HEK293 (cell line): Measurements from ENCODE around the gene FAM241A.

ENCODE experiments used
- CTCF ChIA-PET: fragments of 350-600 bp; formaldehyde crosslinking; extraction: SDS; loops from one replicate; lab custom pipeline; 2021; ENCODE audit warnings: antibody characterized with exemption; lab: Yijun Ruan, JAX
- POLR2A ChIA-PET: fragments of 300-600 bp; formaldehyde crosslinking; extraction: SDS; loops from one replicate; lab custom pipeline; 2020; ENCODE audit warnings: antibody characterized with exemption, inconsistent platforms; lab: Yijun Ruan, JAX
- H3K27ac ChIP-seq: fragments of 200-500 bp; sonication (Bioruptor generic); 2 replicates; pipeline ENCODE4 v1.5.1; 2014; ENCODE audit warnings: low read depth, low read length, control low read depth, inconsistent platforms; ENCODE audit errors: extremely low read depth
- H3K36me3 ChIP-seq, 2 experiments: fragments of 200-500 bp in 1 of 2; sonication (Bioruptor generic) in 1 of 2; 1 replicate in 1 of 2; 2 replicates in 1 of 2; pipeline ENCODE4 v1.5.1; 2014 to 2017; ENCODE audit warnings: inconsistent platforms in 2 of 2, low read length in 2 of 2; ENCODE audit not compliant: control insufficient read depth in 2 of 2, insufficient read depth in 1 of 2
- H3K4me1 ChIP-seq: fragments of 200-500 bp; sonication (Bioruptor generic); 2 replicates; pipeline ENCODE4 v1.5.1; 2014; ENCODE audit warnings: mild to moderate bottlenecking, low read length, inconsistent platforms; ENCODE audit not compliant: control insufficient read depth, insufficient read depth
- H3K4me3 ChIP-seq: 2 replicates; pipeline ENCODE4 v1.5.1; 2011; ENCODE audit warnings: low read depth, mild to moderate bottlenecking, control low read depth, low read length, moderate library complexity
- H3K9me3 ChIP-seq: fragments of 200-500 bp; sonication (Bioruptor generic); 2 replicates; pipeline ENCODE4 v1.5.1; 2014; ENCODE audit warnings: low read depth, low read length, inconsistent platforms; ENCODE audit not compliant: control insufficient read depth, insufficient read depth
- GLIS2 ChIP-seq: fragments of 450-650 bp; formaldehyde crosslinking; IDR thresholded peaks from 2 replicates; pipeline ENCODE4 v1.5.1; 2016; ENCODE audit warnings: missing biosample characterization, missing genetic modification characterization
- IKZF3 ChIP-seq: fragments of 450-650 bp; IDR thresholded peaks from 2 replicates; pipeline ENCODE4 v1.5.0; 2018; ENCODE audit warnings: missing biosample characterization, mild to moderate bottlenecking, missing genetic modification characterization, moderate library complexity
- KLF1 ChIP-seq: fragments of 450-650 bp; formaldehyde crosslinking; IDR thresholded peaks from 2 replicates; pipeline ENCODE4 v1.5.1; 2016; ENCODE audit warnings: missing biosample characterization, missing genetic modification characterization
- KLF8 ChIP-seq: fragments of 450-650 bp; formaldehyde crosslinking; IDR thresholded peaks from 2 replicates; pipeline ENCODE4 v1.5.1; 2016; ENCODE audit warnings: missing biosample characterization, missing genetic modification characterization
- KLF9 ChIP-seq: fragments of 450-650 bp; formaldehyde crosslinking; IDR thresholded peaks from 2 replicates; pipeline ENCODE4 v1.5.1; 2016; ENCODE audit warnings: missing biosample characterization, missing genetic modification characterization, low read depth
- MZF1 ChIP-seq: fragments of 450-650 bp; formaldehyde crosslinking; IDR thresholded peaks from 2 replicates; pipeline ENCODE4 v1.5.1; 2017; ENCODE audit warnings: missing biosample characterization, missing genetic modification characterization, borderline replicate concordance
- SALL2 ChIP-seq: fragments of 450-650 bp; formaldehyde crosslinking; IDR thresholded peaks from 2 replicates; pipeline ENCODE4 v1.5.0; 2017; ENCODE audit warnings: missing biosample characterization, mild to moderate bottlenecking, missing genetic modification characterization, borderline replicate concordance
- YY1 ChIP-seq: fragments of 450-650 bp; formaldehyde crosslinking; IDR thresholded peaks from 2 replicates; pipeline ENCODE4 v1.5.1; 2018; ENCODE audit warnings: missing biosample characterization, missing genetic modification characterization
- ZBTB17 ChIP-seq: fragments of 450-650 bp; formaldehyde crosslinking; IDR thresholded peaks from 2 replicates; pipeline ENCODE4 v1.5.1; 2016; ENCODE audit warnings: missing biosample characterization, missing genetic modification characterization
- ZFHX2 ChIP-seq: fragments of 450-650 bp; formaldehyde crosslinking; conservative IDR thresholded peaks from 2 replicates; pipeline ENCODE4 v1.5.1; 2016; ENCODE audit warnings: missing biosample characterization, missing genetic modification characterization
- ZNF266 ChIP-seq: fragments of 450-650 bp; formaldehyde crosslinking; IDR thresholded peaks from 2 replicates; pipeline ENCODE4 v1.5.1; 2016; ENCODE audit warnings: missing biosample characterization, missing genetic modification characterization, low read depth
- ZNF302 ChIP-seq: fragments of 450-650 bp; formaldehyde crosslinking; IDR thresholded peaks from 2 replicates; pipeline ENCODE4 v1.5.1; 2016; ENCODE audit warnings: missing biosample characterization, missing genetic modification characterization, low read depth
- ZNF341 ChIP-seq: fragments of 450-650 bp; formaldehyde crosslinking; IDR thresholded peaks from 2 replicates; pipeline ENCODE4; 2016; ENCODE audit warnings: low read depth, missing biosample characterization, missing genetic modification characterization
- ZNF530 ChIP-seq: fragments of 450-650 bp; formaldehyde crosslinking; IDR thresholded peaks from 2 replicates; pipeline ENCODE4 v1.5.1; 2016; ENCODE audit warnings: low read depth, missing biosample characterization, missing genetic modification characterization
- ZNF549 ChIP-seq: fragments of 450-650 bp; IDR thresholded peaks from 2 replicates; pipeline ENCODE4 v1.5.1; 2018; ENCODE audit warnings: missing biosample characterization, missing genetic modification characterization, mild to moderate bottlenecking, inconsistent platforms, moderate library complexity
- ZNF561 ChIP-seq: fragments of 450-650 bp; IDR thresholded peaks from 2 replicates; pipeline ENCODE4 v1.5.1; 2018; ENCODE audit warnings: missing biosample characterization, missing genetic modification characterization, borderline replicate concordance
- ZNF596 ChIP-seq: fragments of 450-650 bp; IDR thresholded peaks from 2 replicates; pipeline ENCODE4 v1.5.0; 2018; ENCODE audit warnings: missing biosample characterization, mild to moderate bottlenecking, missing genetic modification characterization, moderate library complexity
- TF ChIP-seq, protein P1 (sequence below): fragments of 450-650 bp; formaldehyde crosslinking; IDR thresholded peaks from 2 replicates; pipeline ENCODE4 v1.5.1; 2017; ENCODE audit warnings: missing biosample characterization, missing genetic modification characterization
- TF ChIP-seq, protein P2 (sequence below): fragments of 450-650 bp; formaldehyde crosslinking; IDR thresholded peaks from 2 replicates; pipeline ENCODE4 v1.5.1; 2017; ENCODE audit warnings: missing biosample characterization, missing genetic modification characterization
- TF ChIP-seq, protein P3 (sequence below): fragments of 450-650 bp; formaldehyde crosslinking; IDR thresholded peaks from 2 replicates; pipeline ENCODE4 v1.5.1; 2016; ENCODE audit warnings: missing biosample characterization, missing genetic modification characterization
- TF ChIP-seq, protein P4 (sequence below): fragments of 450-650 bp; formaldehyde crosslinking; optimal IDR thresholded peaks from 2 replicates; pipeline ENCODE3; 2016; ENCODE audit warnings: missing biosample characterization, mild to moderate bottlenecking, missing genetic modification characterization
- TF ChIP-seq, protein P5 (sequence below): fragments of 450-650 bp; formaldehyde crosslinking; IDR thresholded peaks from 2 replicates; pipeline ENCODE4 v1.5.1; 2016; ENCODE audit warnings: missing biosample characterization, missing genetic modification characterization
- TF ChIP-seq, protein P6 (sequence below): fragments of 450-650 bp; formaldehyde crosslinking; IDR thresholded peaks from 2 replicates; pipeline ENCODE4; 2016; ENCODE audit warnings: missing biosample characterization, missing genetic modification characterization

Gene FAM241A

DNA sequence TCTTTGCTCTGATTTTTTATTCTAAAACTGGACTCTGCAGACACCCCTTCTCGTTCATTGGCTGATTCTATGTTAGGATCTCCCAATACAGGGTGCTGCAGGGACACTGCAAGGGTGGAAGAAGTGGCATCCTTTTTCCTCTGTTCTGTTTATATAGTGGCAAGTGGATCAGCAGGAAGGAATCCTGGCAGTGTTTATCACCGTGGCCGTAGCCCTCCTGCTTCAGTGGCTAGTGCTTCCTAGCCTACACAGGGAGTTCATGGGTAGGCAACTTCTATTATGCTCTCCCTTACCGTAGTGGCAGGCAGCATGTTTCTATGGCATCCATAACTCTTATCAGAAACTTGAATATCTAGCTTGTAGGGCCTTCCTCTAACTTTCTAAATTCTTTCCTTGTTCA lies 79.9 kb downstream of the FAM241A start (continued):
- TF ChIP-seq, protein P1, sequence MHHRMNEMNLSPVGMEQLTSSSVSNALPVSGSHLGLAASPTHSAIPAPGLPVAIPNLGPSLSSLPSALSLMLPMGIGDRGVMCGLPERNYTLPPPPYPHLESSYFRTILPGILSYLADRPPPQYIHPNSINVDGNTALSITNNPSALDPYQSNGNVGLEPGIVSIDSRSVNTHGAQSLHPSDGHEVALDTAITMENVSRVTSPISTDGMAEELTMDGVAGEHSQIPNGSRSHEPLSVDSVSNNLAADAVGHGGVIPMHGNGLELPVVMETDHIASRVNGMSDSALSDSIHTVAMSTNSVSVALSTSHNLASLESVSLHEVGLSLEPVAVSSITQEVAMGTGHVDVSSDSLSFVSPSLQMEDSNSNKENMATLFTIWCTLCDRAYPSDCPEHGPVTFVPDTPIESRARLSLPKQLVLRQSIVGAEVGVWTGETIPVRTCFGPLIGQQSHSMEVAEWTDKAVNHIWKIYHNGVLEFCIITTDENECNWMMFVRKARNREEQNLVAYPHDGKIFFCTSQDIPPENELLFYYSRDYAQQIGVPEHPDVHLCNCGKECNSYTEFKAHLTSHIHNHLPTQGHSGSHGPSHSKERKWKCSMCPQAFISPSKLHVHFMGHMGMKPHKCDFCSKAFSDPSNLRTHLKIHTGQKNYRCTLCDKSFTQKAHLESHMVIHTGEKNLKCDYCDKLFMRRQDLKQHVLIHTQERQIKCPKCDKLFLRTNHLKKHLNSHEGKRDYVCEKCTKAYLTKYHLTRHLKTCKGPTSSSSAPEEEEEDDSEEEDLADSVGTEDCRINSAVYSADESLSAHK (tag by site-specific recombination), result no peak

DNA sequence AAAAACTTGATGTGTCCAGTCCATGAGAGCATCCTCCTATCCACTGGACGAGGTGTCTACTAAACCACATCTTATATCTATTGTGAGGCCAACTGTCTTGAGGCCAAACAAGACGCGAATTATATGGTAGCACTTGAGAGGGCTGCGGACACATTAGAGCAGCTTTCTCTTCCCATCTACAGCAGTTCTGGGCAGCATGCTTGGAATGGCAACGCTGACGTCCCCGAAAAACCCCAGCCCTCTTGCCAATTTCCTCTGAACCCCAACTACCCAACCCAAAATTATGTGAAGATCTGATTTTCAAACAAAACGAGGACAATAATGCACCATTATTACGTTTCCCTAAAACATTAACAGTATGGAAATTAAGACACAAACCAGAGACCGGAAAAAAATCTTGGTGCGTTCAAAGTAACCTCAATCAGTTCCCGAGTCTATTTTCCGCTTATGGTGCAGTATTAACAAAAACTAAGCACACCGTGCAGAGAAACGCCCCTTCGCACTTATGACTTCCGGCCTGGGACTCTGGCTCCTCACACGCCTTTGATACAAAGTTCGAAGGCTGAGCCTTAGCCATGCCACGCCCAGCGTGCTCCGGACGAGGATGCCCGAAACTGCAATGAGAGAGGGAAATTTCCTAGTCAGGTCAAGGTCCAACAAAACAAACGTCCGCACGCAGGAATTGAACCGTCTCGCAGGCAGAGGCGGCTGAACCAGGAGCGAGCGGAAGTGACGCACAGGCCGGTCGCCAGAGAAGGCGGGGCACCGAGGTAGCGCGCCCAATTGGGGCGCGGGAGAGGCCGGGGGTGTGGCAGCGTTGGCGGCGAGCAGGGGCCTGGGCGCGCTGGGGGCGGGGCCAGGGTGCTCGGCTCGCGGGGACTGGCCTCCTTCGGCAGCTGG lies 85.9 kb downstream of the FAM241A start:
- POLR2A ChIA-PET, result interaction anchor here (1.0 to 1.5 kb wide), 2 partner anchors 18 to 66 kb away, joined by 4 to 6 read pairs; partner anchors contain the start of gene ALPK1
- CTCF ChIA-PET, result interaction anchor here (8.1 kb wide), 1 partner anchor 131 kb away, joined by 67 read pairs; no protein-coding TSS in a partner anchor
- H3K4me1 ChIP-seq, result no peaks in the 10 kb centered on the region
- peak overlapping the region; percentile 65 for H3K4me3 ChIP-seq
- H3K9me3 ChIP-seq, result no peaks in the 10 kb centered on the region
- H3K27ac ChIP-seq, result peak overlapping the region; percentile 72
- no peaks in the 10 kb centered on the region for H3K36me3 ChIP-seq
- no peak for TF ChIP-seq ZNF596 (tag by site-specific recombination)
- TF ChIP-seq, protein P2, sequence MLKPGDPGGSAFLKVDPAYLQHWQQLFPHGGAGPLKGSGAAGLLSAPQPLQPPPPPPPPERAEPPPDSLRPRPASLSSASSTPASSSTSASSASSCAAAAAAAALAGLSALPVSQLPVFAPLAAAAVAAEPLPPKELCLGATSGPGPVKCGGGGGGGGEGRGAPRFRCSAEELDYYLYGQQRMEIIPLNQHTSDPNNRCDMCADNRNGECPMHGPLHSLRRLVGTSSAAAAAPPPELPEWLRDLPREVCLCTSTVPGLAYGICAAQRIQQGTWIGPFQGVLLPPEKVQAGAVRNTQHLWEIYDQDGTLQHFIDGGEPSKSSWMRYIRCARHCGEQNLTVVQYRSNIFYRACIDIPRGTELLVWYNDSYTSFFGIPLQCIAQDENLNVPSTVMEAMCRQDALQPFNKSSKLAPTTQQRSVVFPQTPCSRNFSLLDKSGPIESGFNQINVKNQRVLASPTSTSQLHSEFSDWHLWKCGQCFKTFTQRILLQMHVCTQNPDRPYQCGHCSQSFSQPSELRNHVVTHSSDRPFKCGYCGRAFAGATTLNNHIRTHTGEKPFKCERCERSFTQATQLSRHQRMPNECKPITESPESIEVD (tag by site-specific recombination), result no peak
- TF ChIP-seq, protein P3, sequence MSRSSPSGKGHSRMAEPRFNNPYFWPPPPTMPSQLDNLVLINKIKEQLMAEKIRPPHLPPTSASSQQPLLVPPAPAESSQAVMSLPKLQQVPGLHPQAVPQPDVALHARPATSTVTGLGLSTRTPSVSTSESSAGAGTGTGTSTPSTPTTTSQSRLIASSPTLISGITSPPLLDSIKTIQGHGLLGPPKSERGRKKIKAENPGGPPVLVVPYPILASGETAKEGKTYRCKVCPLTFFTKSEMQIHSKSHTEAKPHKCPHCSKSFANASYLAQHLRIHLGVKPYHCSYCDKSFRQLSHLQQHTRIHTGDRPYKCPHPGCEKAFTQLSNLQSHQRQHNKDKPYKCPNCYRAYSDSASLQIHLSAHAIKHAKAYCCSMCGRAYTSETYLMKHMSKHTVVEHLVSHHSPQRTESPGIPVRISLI (tag by site-specific recombination), result no peak
- peak; percentile 78 for TF ChIP-seq KLF9 (tag by site-specific recombination)
- 0 out of 2 replicates have a peak, but pooled peaks have one; percentile 6 for TF ChIP-seq KLF1 (tag by site-specific recombination)
- TF ChIP-seq SALL2 (tag by site-specific recombination), result no peak
- no peak for TF ChIP-seq ZNF341 (tag by site-specific recombination)
- TF ChIP-seq ZNF266 (tag by site-specific recombination), result no peak
- TF ChIP-seq, protein P4, sequence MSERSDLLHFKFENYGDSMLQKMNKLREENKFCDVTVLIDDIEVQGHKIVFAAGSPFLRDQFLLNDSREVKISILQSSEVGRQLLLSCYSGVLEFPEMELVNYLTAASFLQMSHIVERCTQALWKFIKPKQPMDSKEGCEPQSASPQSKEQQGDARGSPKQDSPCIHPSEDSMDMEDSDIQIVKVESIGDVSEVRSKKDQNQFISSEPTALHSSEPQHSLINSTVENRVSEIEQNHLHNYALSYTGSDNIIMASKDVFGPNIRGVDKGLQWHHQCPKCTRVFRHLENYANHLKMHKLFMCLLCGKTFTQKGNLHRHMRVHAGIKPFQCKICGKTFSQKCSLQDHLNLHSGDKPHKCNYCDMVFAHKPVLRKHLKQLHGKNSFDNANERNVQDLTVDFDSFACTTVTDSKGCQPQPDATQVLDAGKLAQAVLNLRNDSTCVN (tag by site-specific recombination), result peak; percentile 91
- TF ChIP-seq ZNF302, result no peak
- no peak for TF ChIP-seq YY1
- no peak for TF ChIP-seq ZNF549
- TF ChIP-seq, protein P5, sequence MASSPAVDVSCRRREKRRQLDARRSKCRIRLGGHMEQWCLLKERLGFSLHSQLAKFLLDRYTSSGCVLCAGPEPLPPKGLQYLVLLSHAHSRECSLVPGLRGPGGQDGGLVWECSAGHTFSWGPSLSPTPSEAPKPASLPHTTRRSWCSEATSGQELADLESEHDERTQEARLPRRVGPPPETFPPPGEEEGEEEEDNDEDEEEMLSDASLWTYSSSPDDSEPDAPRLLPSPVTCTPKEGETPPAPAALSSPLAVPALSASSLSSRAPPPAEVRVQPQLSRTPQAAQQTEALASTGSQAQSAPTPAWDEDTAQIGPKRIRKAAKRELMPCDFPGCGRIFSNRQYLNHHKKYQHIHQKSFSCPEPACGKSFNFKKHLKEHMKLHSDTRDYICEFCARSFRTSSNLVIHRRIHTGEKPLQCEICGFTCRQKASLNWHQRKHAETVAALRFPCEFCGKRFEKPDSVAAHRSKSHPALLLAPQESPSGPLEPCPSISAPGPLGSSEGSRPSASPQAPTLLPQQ, result peak; percentile 40; the same call in 1 of the 2 replicates
- 0 out of 2 replicates have a peak, but pooled peaks have one; percentile 17 for TF ChIP-seq ZNF561
- no peak for TF ChIP-seq KLF8 (tag by site-specific recombination)
- TF ChIP-seq IKZF3 (tag by site-specific recombination), result peak; percentile 43; the same call in 1 of the 2 replicates
- TF ChIP-seq, protein P6, sequence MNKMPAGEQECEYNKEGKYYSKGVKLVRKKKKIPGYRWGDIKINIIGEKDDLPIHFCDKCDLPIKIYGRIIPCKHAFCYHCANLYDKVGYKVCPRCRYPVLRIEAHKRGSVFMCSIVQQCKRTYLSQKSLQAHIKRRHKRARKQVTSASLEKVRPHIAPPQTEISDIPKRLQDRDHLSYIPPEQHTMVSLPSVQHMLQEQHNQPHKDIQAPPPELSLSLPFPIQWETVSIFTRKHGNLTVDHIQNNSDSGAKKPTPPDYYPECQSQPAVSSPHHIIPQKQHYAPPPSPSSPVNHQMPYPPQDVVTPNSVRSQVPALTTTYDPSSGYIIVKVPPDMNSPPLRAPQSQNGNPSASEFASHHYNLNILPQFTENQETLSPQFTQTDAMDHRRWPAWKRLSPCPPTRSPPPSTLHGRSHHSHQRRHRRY (tag by site-specific recombination), result no peak
- no peak for TF ChIP-seq GLIS2 (tag by site-specific recombination)
- peak; percentile 93 for TF ChIP-seq ZBTB17 (tag by site-specific recombination)
- TF ChIP-seq ZFHX2 (tag by site-specific recombination), result no peak
- no peak for TF ChIP-seq MZF1
- TF ChIP-seq ZNF530 (tag by site-specific recombination), result no peak
